RPMI7951 (cell line): ENCODE results near the gene DHDH. TPM values are rescaled to one million over a fixed set of nuclear protein-coding genes. Genes with fewer than 3 reads are reported as not detected.
"Not testable (repeated sequence)": the region's sequence is repeated elsewhere in the genome, so short reads cannot be mapped to it uniquely, and the experiment has no call there.

Experiments used
- DNase-seq: peaks from one replicate; pipeline ENCODE4 v3.0.0-alpha.2; 2012; ENCODE audit warnings: low read depth
- total RNA-seq: library from RNA; depleted of rRNA; stranded (reverse); fragments of >200 nt; shearing (Covaris generic); gene quantifications from 2 replicates; pipeline ENCODE4 v1.2.3, GENCODE V29; 2014; rRNA removed

The DHDH gene
- not detected in 2 replicates for total RNA-seq

GRCh38 chr19:48933382-48933932 is at the start of gene DHDH:
TSS of gene DHDH (plus strand) at chr19:48933699. CDS start at chr19:48933722, 23 bp downstream.
- DNase-seq, result peak; percentile 48

DNA sequence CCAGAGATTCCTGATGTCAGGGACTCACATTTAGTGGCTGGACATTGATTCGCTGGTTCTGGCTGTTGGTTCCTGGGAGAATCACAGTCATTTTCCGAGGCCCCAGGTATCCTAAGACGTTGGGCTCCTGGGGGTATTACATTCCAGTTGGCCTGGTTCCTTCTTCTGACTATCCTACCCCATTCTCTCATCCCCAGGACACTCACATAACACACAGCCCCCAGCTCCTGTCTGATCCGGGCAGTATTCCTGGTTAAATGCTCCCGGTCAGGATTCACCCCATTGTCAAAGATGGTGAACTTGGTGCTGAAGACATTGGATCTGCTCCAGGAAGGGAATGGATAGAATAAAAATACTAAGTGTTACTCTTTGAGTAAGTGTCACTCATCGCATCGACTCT is 49.8 kb upstream of the DHDH start:
- no peak for DNase-seq

- DNase-seq, result no peak
Observed at GRCh38 chr19:48887861-48888612, 45.5 kb upstream of the DHDH start.

GRCh38 chr19:48889496-48889895 is 44.0 kb upstream of the DHDH start:
- not testable (repeated sequence) for DNase-seq

GRCh38 chr19:48890551-48890950 is 42.9 kb upstream of the DHDH start:
- no peak for DNase-seq

DNA sequence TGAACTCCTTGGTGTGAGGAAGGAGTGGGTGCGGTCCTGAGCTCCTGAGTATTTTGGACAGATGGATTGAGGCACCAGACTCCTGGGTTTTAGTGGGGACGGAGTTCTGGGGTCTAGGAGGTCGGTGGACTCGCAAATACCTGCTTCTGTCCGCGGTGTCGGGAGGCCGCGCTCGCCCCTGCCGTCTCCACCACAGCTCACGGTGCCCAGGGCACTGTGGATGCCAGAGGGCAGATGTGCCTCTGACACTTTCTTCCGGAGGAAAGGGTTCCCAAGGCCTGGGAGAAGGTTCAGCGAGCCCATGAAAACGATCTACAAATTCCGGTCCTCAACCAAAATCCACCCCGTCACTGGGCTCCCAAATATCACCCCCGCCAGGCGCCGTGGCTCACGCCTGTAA is 38.3 kb upstream of the DHDH start:
- DNase-seq, result no peak

- DNase-seq, result peak; percentile 42
Observed at GRCh38 chr19:48896191-48896720, 37.2 kb upstream of the DHDH start.

GRCh38 chr19:48897181-48897580 is 36.3 kb upstream of the DHDH start:
- DNase-seq, result no peak

DNA sequence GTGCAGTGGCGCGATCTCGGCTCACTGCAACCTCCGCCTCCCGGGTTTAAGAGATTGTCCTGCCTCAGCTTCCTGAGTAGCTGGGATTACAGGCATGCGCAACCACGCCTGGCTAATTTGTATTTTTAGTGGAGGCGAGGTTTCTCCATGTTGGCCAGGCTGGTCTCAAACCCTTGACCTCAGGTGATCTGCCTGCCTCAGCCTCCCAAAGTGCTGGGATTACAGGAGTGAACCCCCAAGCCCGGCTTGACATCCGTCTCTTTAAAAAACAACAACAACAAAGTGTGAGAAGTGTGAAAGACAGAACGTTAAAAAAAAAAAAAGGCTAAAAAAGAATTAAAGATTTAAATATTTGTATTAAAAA is 34.1 kb upstream of the DHDH start:
- not testable (repeated sequence) for DNase-seq

DNA sequence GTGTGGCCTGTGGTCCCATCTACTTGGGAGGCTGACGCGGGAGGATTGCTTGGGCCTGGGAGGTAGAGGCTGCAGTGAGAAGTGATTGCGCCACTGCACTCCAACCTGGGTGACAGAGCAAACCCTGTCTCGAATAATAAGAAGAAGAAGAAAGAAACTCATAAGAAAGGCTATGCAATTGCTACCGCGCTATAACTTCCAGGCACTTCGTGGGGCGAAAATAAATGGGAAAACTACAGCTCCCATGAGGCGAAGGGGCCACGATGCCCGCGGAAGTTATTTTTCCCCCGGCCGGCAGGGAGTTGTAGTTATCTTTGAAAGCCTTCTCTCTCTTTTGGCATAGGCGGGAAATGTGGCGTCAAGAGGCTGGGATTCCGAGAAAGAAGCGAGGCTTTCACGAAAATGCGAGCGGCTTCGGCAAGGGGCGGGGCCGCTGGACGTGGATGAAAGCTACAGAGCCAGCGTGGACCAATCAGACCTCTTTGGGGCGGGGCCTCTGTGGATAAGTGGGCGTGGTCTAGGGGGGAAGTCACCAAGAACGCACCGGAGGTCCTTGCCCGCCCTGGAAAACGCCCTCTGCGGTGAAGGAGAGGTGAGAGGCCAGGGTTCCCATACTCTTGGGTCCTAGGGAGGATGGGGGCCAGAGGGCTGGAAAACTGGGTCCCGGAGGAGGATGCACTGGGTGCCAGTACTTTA is 33.6 kb upstream of the DHDH start, which contains the start of gene NUCB1:
TSS of gene NUCB1 (plus strand) at position 532 of the 696 bp plus-strand sequence. CDS start 485 bp downstream, outside the sequence.
- DNase-seq, result peak; percentile 99

DNA sequence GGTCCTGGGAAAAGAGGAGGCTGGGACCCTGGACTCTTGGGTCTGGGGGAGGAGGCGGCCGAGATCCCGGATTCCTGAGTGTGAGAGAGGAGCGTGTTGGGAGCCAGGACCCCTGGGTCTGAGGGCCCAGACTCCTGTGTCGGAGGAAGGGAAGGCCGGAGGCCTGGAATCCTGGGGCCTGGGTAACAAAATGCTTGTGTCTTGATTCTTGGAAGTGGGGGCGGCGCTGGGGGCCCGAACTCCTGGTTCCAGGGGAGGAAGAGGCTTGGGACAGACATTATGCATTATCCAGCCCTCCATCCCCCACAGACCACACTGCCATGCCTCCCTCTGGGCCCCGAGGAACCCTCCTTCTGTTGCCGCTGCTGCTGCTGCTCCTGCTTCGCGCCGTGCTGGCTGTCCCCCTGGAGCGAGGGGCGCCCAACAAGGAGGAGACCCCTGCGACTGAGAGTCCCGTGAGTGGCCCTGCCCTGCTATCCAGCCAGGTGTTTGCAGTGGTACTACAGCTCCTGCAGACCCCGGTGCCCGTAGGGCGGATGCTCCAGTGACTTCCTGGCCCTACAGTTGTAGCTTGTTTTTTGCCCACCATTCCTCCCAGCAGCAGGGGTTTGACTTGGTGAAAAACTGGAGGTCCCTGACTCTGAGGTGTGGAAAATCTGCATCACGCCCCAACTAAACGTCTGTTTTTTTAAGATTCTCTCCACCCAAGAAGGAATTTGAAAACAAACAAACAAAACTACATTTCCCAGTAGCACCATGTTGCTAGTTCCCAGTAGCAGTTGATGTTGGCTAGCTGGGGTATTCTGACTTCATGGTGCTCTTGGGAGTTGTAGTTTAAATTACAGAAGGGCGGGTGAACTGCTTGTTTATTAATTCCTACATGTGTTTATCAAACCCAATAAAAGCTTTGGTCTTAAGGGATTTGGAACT is 32.8 kb upstream of the DHDH start:
- peak; percentile 48 for DNase-seq

DNA sequence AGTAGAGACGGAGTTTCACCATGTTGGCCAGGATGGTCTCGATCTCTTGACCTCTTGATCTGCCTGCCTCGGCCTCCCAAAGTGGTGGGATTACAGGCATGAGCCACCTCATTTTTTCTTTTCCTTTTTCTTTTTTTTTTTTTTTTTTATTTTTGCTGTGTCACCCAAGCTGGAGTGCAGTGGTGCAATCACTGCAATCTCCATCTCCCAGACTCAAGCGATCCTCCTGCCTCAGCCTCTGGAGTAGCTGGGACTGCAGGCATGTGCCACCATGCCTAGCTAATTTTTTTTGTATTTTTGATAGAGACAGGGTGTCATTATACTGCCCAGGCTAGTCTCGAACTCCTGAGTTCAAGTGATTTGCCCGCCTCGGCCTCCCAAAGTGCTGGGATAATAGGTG is 31.2 kb upstream of the DHDH start:
- DNase-seq, result not testable (repeated sequence)

DNA sequence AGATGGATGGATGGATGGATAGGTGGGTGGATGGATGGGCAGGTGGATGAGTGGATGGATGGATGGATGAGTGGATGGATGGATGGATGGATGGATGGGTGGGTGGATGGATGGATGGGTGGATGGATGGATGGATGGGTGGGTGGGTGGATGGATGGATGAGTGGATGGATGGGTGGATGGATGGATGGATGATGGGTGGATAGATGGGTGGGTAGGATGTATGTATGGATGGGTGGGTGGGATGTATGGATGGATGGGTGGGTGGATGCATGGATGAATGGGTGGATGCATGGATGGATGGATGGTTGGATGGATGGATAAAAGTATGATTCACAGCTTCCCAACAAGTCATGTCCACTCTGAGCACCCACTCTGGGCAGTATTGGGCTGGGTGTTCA is 29.7 kb upstream of the DHDH start:
- DNase-seq, result not testable (repeated sequence)

DNA sequence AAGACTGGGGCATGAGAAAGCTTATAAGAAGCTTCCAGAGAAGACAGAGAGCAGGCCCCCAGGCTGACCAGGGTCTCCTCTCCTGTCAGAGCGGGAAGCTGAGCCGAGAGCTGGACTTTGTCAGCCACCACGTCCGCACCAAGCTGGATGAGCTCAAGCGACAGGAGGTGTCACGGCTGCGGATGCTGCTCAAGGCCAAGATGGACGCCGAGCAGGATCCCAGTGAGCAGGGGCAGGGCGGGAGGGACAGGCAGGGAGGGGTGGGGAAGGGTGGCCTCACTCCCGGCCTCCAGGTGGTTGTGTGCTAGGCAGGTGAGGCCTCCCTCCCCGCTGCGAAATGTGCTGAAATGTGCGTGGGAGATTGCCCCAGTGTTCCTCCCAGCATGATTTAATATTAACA is 27.8 kb upstream of the DHDH start:
- DNase-seq, result no peak

GRCh38 chr19:48906324-48906723 is 27.2 kb upstream of the DHDH start:
- no peak for DNase-seq

DNA sequence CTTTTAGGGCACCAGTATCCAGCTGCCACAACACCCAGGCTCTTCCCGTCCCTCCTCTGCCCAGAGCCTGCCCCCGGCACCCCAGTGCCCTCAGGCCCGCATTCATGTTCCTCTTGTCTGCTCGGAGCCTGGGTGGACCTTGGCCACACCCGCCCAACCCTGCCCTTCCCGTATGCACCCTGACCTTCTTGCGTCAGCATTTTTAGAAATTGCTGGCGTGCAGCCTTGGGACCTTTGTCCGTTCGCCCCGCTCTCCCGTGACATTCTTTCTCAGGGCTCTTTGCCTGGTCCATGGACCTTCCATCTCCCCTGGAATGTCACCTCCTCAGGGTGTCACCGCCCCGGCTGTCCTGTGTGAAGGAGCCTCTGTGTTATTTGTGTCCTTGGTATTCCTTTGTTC is 25.8 kb upstream of the DHDH start:
- no peak for DNase-seq

DNA sequence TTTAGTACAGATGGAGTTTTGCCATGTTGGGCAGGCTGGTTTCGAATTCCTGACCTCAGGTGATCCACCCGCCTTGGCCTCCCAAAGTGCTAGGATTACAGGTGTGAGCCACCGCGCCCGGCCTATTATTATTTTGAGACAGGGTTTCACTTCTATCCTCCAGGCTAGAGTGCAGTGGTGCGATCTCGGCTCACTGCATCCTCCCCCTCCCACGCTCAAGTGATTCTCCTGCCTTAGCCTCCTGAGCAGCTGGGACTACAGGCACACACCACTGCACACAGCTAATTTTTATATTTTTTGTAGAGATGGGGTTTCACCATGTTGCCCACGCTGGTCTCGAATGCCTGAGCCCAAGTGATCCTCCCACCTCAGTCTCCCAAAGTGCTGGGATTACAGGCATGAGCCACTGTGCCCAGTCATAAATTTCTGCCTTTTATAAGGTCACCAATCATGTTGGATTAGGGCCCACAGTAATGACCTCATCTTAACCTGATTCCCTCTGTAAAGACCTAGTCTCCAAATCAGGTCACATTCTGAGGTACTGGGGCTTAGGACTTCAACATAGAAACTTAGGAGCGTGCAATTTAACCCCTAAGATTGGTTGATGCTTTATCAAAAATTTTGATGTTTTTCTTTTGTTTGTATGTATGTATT is 23.9 kb upstream of the DHDH start:
- not testable (repeated sequence) for DNase-seq

- DNase-seq, result no peak
Observed at GRCh38 chr19:48910803-48911202, 22.7 kb upstream of the DHDH start.

DNA sequence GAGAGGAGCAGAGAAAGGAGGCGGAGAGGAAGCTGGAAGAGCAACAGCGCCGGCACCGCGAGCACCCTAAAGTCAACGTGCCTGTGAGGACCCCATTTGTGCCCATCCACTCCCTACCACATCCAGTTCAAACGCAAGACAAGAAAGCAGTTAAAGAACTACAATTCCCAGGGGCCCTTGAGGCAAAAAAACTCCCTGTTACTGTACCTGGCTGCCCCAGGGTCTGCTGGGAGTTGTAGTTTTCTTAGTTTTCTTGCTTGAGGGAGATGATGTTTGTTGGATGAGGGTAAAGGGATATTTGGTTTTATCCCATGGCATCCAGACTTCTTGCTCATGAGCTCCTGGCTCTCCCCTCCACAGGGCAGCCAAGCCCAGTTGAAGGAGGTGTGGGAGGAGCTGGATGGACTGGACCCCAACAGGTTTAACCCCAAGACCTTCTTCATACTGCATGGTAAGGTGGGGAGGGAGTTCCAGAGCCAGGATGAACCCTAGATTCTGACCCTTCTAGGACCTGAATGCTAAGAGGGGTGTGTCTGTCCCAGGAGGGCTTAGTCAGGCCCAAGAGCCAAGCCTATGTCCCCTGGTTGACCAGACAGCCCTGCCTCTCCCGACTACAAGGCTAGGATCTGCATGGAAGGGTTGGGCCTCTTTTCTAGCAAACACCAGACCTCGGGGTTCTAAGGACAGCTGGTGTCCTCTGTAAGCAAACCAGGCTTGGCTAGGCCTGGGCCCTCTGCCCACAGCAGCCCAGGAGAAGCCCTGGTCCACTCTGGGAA is 20.2 kb upstream of the DHDH start:
- no peak for DNase-seq

DNA sequence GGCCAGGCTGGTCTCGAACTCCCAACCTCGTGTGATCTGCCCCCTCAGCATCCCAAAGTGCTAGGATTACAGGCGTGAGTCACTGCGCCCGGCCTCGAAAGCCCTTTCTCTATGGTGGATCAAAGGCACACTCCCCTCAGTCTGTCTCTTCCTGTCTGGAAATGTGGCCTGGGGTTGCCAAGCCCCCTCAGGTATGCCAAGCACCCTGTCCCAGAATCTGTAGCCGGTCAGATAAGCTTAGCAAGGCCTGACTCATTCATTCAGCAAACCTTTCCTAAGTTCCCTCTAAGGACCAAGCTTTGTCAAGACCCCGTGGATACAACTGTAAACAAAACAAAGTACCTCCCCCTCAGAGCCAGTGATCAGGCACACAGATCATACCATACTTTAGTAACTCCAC is 19.3 kb upstream of the DHDH start:
- DNase-seq, result no peak
